SK-N-SH treated with all-trans-retinoic acid at 6 μM for 48 hours (cell line): Measurements from ENCODE around the gene LRP3.

ENCODE experiments used
- ATAC-seq: fragments of 200-7000 bp; cut with Tn5 transposase; 3 replicates; pipeline ENCODE4 v1.9.1; 2020; ENCODE audit warnings: mild to moderate bottlenecking, moderate library complexity
- ARNTL ChIP-seq: fragments of 450-650 bp; formaldehyde crosslinking; IDR thresholded peaks from 2 replicates; pipeline ENCODE4 v1.5.0; 2020; ENCODE audit warnings: low read depth, mild to moderate bottlenecking, moderate library complexity, borderline replicate concordance
- BACH2 ChIP-seq: fragments of 250-450 bp; sonication (Bioruptor Pico); IDR thresholded peaks from 2 replicates; pipeline ENCODE4 v1.9.0; 2021; ENCODE audit warnings: mild to moderate bottlenecking, borderline replicate concordance
- CSDC2 ChIP-seq: fragments of 250-450 bp; sonication (Bioruptor Pico); IDR thresholded peaks from 2 replicates; pipeline ENCODE4 v1.5.0; 2020; ENCODE audit warnings: mild to moderate bottlenecking, moderate library complexity
- ISL1 ChIP-seq: fragments of 250-450 bp; sonication (Bioruptor Pico); IDR thresholded peaks from 2 replicates; pipeline ENCODE4 v2.1.2; 2022; ENCODE audit warnings: mild to moderate bottlenecking, moderate library complexity
- OSR1 ChIP-seq: fragments of 250-450 bp; sonication (Bioruptor Pico); IDR thresholded peaks from 2 replicates; pipeline ENCODE4 v1.8.0; 2022; ENCODE audit warnings: moderate library complexity, mild to moderate bottlenecking, inconsistent platforms
- PPARA ChIP-seq: fragments of 250-450 bp; sonication (Bioruptor Pico); IDR thresholded peaks from 2 replicates; pipeline ENCODE4 v1.5.0; 2020; ENCODE audit warnings: mild to moderate bottlenecking, borderline replicate concordance
- RARB ChIP-seq: fragments of 250-450 bp; sonication (Bioruptor Pico); IDR thresholded peaks from 2 replicates; pipeline ENCODE4 v1.8.0; 2021; ENCODE audit warnings: mild to moderate bottlenecking, moderate library complexity
- SNAI2 ChIP-seq: fragments of 250-450 bp; sonication (Bioruptor Pico); IDR thresholded peaks from 2 replicates; pipeline ENCODE4 v1.5.0; 2020; ENCODE audit warnings: mild to moderate bottlenecking, moderate library complexity
- TCF4 ChIP-seq: fragments of 250-450 bp; sonication (Bioruptor Pico); IDR thresholded peaks from 2 replicates; pipeline ENCODE4 v1.8.0; 2021; ENCODE audit warnings: mild to moderate bottlenecking, moderate library complexity, borderline replicate concordance
- TOX ChIP-seq: fragments of 250-450 bp; sonication (Bioruptor Pico); IDR thresholded peaks from 2 replicates; pipeline ENCODE4 v1.8.0; 2021; ENCODE audit warnings: mild to moderate bottlenecking, moderate library complexity, borderline replicate concordance
- ZC3H10 ChIP-seq: fragments of 250-450 bp; sonication (Bioruptor Pico); IDR thresholded peaks from 2 replicates; pipeline ENCODE4 v1.5.1; 2021; ENCODE audit warnings: mild to moderate bottlenecking, moderate library complexity
- ZFP3 ChIP-seq: fragments of 250-450 bp; sonication (Bioruptor Pico); IDR thresholded peaks from 2 replicates; pipeline ENCODE4 v1.5.0; 2020; ENCODE audit warnings: mild to moderate bottlenecking, moderate library complexity
- ZFP30 ChIP-seq: fragments of 450-650 bp; formaldehyde crosslinking; IDR thresholded peaks from 2 replicates; pipeline ENCODE4 v1.5.0; 2022; ENCODE audit warnings: mild to moderate bottlenecking, moderate library complexity
- ZNF565 ChIP-seq: fragments of 450-650 bp; formaldehyde crosslinking; conservative IDR thresholded peaks from 2 replicates; pipeline ENCODE4 v1.5.0; 2020; ENCODE audit warnings: low read depth, mild to moderate bottlenecking, moderate library complexity
- ZNF70 ChIP-seq: fragments of 450-650 bp; formaldehyde crosslinking; IDR thresholded peaks from 2 replicates; pipeline ENCODE4 v1.5.0; 2020; ENCODE audit warnings: mild to moderate bottlenecking, moderate library complexity
- ZNF8 ChIP-seq: fragments of 450-650 bp; formaldehyde crosslinking; IDR thresholded peaks from 2 replicates; pipeline ENCODE4 v1.5.0; 2020; ENCODE audit warnings: mild to moderate bottlenecking, moderate library complexity
- TF ChIP-seq, protein P1 (sequence below): fragments of 250-450 bp; sonication (Bioruptor Pico); IDR thresholded peaks from 2 replicates; pipeline ENCODE4 v1.5.1; 2020; ENCODE audit warnings: low read depth, mild to moderate bottlenecking, moderate library complexity
- TF ChIP-seq, protein P2 (sequence below): fragments of 250-450 bp; sonication (Bioruptor Pico); IDR thresholded peaks from 2 replicates; pipeline ENCODE4 v1.8.0; 2021; ENCODE audit warnings: low read depth, mild to moderate bottlenecking, moderate library complexity, borderline replicate concordance
- TF ChIP-seq, protein P3 (sequence below): fragments of 250-450 bp; sonication (Bioruptor Pico); IDR thresholded peaks from 2 replicates; pipeline ENCODE4 v1.5.0; 2020; ENCODE audit warnings: mild to moderate bottlenecking, moderate library complexity
- TF ChIP-seq, protein P4 (sequence below): fragments of 250-450 bp; sonication (Bioruptor Pico); IDR thresholded peaks from 2 replicates; pipeline ENCODE4 v1.8.0; 2020; ENCODE audit warnings: mild to moderate bottlenecking, moderate library complexity, borderline replicate concordance

LRP3 gene

DNA sequence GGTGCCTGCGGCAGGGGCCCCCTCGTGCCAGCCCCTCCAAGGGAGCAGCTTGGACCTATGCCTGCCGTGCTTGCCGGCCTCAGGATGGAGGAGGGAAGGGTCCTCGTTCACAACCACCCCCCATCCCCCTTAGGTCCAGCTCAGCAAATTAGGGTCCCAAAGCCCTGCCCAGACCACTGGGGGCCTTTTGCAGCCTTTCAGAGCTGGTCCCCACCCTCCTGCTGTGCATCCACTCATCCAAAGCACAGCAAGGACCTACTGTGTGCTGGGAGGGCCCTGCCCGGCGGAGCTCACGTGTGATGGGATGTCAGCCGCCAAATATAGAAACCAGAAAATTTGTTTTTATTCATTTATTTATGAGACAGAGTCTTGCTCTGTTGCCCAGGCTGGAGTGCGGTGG lies 48.0 kb downstream of the LRP3 start:
- TF ChIP-seq, protein P1, sequence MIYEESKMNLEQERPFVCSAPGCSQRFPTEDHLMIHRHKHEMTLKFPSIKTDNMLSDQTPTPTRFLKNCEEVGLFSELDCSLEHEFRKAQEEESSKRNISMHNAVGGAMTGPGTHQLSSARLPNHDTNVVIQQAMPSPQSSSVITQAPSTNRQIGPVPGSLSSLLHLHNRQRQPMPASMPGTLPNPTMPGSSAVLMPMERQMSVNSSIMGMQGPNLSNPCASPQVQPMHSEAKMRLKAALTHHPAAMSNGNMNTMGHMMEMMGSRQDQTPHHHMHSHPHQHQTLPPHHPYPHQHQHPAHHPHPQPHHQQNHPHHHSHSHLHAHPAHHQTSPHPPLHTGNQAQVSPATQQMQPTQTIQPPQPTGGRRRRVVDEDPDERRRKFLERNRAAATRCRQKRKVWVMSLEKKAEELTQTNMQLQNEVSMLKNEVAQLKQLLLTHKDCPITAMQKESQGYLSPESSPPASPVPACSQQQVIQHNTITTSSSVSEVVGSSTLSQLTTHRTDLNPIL (CRISPR knock-in tag), result no peak
- TF ChIP-seq ZNF8 (CRISPR knock-in tag), result no peak
- no peak for TF ChIP-seq ZNF70 (CRISPR knock-in tag)
- ATAC-seq, result no peak

DNA sequence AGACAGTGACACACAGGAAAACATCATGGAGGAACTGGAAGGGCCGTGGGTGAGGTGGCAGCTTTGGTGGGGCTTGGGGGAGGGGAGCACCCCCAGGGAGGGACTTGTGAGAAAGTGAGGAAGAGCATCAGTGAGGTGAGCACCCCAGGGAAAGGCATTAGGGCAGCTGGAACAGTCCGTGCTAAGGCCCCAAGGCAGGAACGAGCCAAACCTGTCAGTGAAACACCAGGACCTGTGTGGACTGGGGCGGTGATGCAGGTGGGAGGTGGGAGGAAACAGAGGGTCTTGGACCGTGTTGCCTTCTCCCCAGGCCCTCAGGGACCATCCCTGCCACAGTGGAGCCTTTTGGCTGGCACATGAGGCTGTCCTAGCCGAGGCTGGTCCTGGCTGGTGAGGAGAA lies 48.8 kb downstream of the LRP3 start:
- TF ChIP-seq TCF4 (CRISPR knock-in tag) (no peak), CSDC2 (CRISPR knock-in tag) (no peak)
- TF ChIP-seq, protein P1 (CRISPR knock-in tag), result no peak
- TF ChIP-seq, protein P2, sequence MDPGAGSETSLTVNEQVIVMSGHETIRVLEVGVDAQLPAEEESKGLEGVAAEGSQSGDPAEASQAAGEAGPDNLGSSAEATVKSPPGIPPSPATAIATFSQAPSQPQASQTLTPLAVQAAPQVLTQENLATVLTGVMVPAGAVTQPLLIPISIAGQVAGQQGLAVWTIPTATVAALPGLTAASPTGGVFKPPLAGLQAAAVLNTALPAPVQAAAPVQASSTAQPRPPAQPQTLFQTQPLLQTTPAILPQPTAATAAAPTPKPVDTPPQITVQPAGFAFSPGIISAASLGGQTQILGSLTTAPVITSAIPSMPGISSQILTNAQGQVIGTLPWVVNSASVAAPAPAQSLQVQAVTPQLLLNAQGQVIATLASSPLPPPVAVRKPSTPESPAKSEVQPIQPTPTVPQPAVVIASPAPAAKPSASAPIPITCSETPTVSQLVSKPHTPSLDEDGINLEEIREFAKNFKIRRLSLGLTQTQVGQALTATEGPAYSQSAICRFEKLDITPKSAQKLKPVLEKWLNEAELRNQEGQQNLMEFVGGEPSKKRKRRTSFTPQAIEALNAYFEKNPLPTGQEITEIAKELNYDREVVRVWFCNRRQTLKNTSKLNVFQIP (CRISPR knock-in tag), result no peak
- no peak for ATAC-seq

DNA sequence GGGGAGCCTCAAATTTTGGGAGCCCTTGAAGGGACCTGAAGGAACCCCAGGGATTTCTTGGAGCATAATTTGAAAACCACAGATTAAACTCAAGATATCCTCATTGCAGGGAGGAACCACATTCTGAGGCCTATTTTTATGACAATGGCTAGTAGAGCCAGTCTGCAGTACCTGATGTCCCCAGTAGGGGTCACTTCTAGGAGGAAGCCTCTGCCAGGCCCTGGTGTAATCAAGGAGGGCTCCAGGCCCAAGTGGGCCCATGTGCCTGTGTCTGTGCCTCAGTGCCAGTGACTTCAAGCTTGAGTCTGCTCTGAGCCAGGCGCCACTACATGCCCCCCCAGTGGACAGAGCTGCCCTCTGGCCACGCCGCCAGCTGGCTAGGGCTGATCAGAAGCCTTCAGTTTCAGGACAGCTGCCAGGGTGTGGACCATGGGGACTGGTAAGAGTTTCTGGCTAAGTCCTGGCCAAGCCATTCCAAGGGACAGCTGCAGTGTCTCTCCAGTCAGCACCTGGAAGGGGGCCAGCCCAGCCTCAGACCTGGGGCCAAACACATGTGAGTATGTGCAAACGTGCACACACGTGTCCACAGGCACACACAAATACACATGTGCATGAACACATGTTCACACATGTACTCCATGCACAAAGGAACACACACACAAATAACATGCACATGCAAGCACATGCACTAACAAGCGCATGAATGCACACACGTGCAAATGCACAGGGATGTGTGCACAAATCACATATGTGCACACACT lies 52.0 kb downstream of the LRP3 start:
- no peak for ATAC-seq
- TF ChIP-seq CSDC2 (CRISPR knock-in tag) (no peak), ZNF70 (CRISPR knock-in tag) (no peak), ZNF565 (CRISPR knock-in tag) (no peak), OSR1 (no peak), ZFP30 (CRISPR knock-in tag) (no peak), ARNTL (CRISPR knock-in tag) (no peak), TCF4 (CRISPR knock-in tag) (no peak), ZC3H10 (CRISPR knock-in tag) (no peak), ZFP3 (CRISPR knock-in tag) (no peak), TOX (CRISPR knock-in tag) (no peak), SNAI2 (CRISPR knock-in tag) (no peak), PPARA (CRISPR knock-in tag) (no peak), RARB (no peak), ISL1 (CRISPR knock-in tag) (no peak), BACH2 (no peak), ZNF8 (CRISPR knock-in tag) (no peak)
- TF ChIP-seq, protein P3, sequence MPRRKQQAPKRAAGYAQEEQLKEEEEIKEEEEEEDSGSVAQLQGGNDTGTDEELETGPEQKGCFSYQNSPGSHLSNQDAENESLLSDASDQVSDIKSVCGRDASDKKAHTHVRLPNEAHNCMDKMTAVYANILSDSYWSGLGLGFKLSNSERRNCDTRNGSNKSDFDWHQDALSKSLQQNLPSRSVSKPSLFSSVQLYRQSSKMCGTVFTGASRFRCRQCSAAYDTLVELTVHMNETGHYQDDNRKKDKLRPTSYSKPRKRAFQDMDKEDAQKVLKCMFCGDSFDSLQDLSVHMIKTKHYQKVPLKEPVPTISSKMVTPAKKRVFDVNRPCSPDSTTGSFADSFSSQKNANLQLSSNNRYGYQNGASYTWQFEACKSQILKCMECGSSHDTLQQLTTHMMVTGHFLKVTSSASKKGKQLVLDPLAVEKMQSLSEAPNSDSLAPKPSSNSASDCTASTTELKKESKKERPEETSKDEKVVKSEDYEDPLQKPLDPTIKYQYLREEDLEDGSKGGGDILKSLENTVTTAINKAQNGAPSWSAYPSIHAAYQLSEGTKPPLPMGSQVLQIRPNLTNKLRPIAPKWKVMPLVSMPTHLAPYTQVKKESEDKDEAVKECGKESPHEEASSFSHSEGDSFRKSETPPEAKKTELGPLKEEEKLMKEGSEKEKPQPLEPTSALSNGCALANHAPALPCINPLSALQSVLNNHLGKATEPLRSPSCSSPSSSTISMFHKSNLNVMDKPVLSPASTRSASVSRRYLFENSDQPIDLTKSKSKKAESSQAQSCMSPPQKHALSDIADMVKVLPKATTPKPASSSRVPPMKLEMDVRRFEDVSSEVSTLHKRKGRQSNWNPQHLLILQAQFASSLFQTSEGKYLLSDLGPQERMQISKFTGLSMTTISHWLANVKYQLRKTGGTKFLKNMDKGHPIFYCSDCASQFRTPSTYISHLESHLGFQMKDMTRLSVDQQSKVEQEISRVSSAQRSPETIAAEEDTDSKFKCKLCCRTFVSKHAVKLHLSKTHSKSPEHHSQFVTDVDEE, result no peak
- TF ChIP-seq, protein P1 (CRISPR knock-in tag), result no peak
- TF ChIP-seq, protein P4, sequence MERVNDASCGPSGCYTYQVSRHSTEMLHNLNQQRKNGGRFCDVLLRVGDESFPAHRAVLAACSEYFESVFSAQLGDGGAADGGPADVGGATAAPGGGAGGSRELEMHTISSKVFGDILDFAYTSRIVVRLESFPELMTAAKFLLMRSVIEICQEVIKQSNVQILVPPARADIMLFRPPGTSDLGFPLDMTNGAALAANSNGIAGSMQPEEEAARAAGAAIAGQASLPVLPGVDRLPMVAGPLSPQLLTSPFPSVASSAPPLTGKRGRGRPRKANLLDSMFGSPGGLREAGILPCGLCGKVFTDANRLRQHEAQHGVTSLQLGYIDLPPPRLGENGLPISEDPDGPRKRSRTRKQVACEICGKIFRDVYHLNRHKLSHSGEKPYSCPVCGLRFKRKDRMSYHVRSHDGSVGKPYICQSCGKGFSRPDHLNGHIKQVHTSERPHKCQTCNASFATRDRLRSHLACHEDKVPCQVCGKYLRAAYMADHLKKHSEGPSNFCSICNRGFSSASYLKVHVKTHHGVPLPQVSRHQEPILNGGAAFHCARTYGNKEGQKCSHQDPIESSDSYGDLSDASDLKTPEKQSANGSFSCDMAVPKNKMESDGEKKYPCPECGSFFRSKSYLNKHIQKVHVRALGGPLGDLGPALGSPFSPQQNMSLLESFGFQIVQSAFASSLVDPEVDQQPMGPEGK, result no peak
- TF ChIP-seq, protein P2 (CRISPR knock-in tag), result no peak
